ENCODE data around the gene ANAPC4.

- TF ChIP-seq, protein P1, sequence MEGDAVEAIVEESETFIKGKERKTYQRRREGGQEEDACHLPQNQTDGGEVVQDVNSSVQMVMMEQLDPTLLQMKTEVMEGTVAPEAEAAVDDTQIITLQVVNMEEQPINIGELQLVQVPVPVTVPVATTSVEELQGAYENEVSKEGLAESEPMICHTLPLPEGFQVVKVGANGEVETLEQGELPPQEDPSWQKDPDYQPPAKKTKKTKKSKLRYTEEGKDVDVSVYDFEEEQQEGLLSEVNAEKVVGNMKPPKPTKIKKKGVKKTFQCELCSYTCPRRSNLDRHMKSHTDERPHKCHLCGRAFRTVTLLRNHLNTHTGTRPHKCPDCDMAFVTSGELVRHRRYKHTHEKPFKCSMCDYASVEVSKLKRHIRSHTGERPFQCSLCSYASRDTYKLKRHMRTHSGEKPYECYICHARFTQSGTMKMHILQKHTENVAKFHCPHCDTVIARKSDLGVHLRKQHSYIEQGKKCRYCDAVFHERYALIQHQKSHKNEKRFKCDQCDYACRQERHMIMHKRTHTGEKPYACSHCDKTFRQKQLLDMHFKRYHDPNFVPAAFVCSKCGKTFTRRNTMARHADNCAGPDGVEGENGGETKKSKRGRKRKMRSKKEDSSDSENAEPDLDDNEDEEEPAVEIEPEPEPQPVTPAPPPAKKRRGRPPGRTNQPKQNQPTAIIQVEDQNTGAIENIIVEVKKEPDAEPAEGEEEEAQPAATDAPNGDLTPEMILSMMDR (IDR thresholded peaks at IDR 0.05) = no peak
- no peak for TF ChIP-seq EP300 (IDR thresholded peaks at IDR 0.05)
Observed at GRCh38 chr4:25413261-25413660, 36.2 kb downstream of the ANAPC4 start.
